Transverse colon (tissue), 4 donors: ENCODE data around the gene GCLC. TPM values are rescaled to one million over a fixed set of nuclear protein-coding genes. Genes with fewer than 3 reads are reported as not detected.

Experiments
- DNase-seq: peaks from one replicate; pipeline ENCODE4 v3.0.0-alpha.2; 2019
- H3K27ac ChIP-seq, 4 donors: fragments of 200-600 bp; sonication (generic); 2 replicates each; pipeline ENCODE4 v1.5.1; 2016 to 2018; ENCODE audit warnings: inconsistent platforms in 4 of 4
- H3K27me3 ChIP-seq: fragments of 200-600 bp; sonication (generic); 2 replicates; pipeline ENCODE4 v1.5.1; 2017; ENCODE audit warnings: inconsistent platforms
- H3K36me3 ChIP-seq, 4 donors: fragments of 200-600 bp; sonication (generic); 2 replicates each; pipeline ENCODE4 v1.5.1; 2017 to 2019; ENCODE audit warnings: inconsistent platforms in 4 of 4
- H3K4me1 ChIP-seq, 4 donors: fragments of 200-600 bp; sonication (generic); 2 replicates each; pipeline ENCODE4 v1.5.1; 2017 to 2020; ENCODE audit warnings: inconsistent platforms in 4 of 4
- H3K4me3 ChIP-seq, 4 donors: fragments of 200-600 bp; sonication (generic); 1 replicate in 1 of 4; 2 replicates in 3 of 4; pipeline versions ENCODE4 v1.5.1 to v1.6.1; 2017 to 2019; ENCODE audit warnings: inconsistent platforms in 4 of 4
- H3K9me3 ChIP-seq, 2 donors: fragments of 200-600 bp; sonication (generic); 2 replicates each; pipeline ENCODE4 v1.5.1; 2017 to 2019; ENCODE audit warnings: inconsistent platforms in 2 of 2
- CTCF ChIP-seq, 5 experiments: fragments of 200-600 bp in 3 of 5; fragments of 450-650 bp in 2 of 5; sonication (generic) in 3 of 5; IDR thresholded peaks; 1 replicate in 2 of 5; 2 replicates in 3 of 5; pipeline ENCODE4 v1.5.1; 2016 to 2017; ENCODE audit warnings: antibody characterized with exemption in 5 of 5, inconsistent platforms in 3 of 5, mild to moderate bottlenecking in 2 of 5, moderate library complexity in 1 of 5
- EP300 ChIP-seq: sonication (generic); formaldehyde crosslinking; IDR thresholded peaks from one replicate; pipeline ENCODE4 v1.6.1; 2017; ENCODE audit warnings: antibody characterized with exemption, low read depth
- POLR2A ChIP-seq: fragments of 450-650 bp; IDR thresholded peaks from one replicate; pipeline ENCODE4 v1.6.1; 2016; ENCODE audit warnings: antibody characterized with exemption, mild to moderate bottlenecking, moderate library complexity
- POLR2AphosphoS5 ChIP-seq, 3 donors: sonication (generic); formaldehyde crosslinking; IDR thresholded peaks; one replicate each; pipeline ENCODE4 v1.6.1; 2016; ENCODE audit warnings: antibody characterized with exemption in 3 of 3
- WGBS, 2 donors: methylation state at CpG; one replicate each; pipeline ENCODE4 v1.1.5; 2018; ENCODE audit warnings: low coverage in 1 of 2; 5-methylcytosine and 5-hydroxymethylcytosine counted together
- in situ Hi-C, 4 donors: fragments of 200-750 bp; cut with MboI; loops; one replicate each; pipeline versions ENCODE4 v1.15.0 to v1.15.1; 2017; ENCODE audit warnings: low sequenced_read_pairs in 3 of 4, low pct_ligation_motif_present in 1 of 4, low pct_unique_long_range_greater_than_20kb in 1 of 4
- intact Hi-C: fragments of 100-400 bp; cut with DNase I; formaldehyde crosslinking; loops from one replicate; pipeline ENCODE4 v1.15.1; 2023; ENCODE audit warnings: low total_unique reads
- total RNA-seq, 4 donors: library from RNA; depleted of rRNA; stranded (reverse); fragments of >200 nt; gene quantifications; one replicate each; pipeline ENCODE4 v1.1.0, GENCODE V29; 2016

Gene GCLC
- total RNA-seq, 4 donors from 2014 or later: 35.2 to 146 (median 64.1) TPM

GRCh38 chr6:53567701-53568100 lies 22.8 kb upstream of the GCLC start:
- Histone ChIP-seq H3K27me3 (no peaks in the 10 kb centered on the region), H3K4me3 (no peak overlapping the region), H3K9me3 (no peaks in the 10 kb centered on the region), H3K36me3 (no peaks in the 10 kb centered on the region), H3K27ac (peak overlapping the region in 2 of 4 donors; percentile 10 to 19), H3K4me1 (peaks cover 0 to 16% (median 7%) of the 10 kb centered on the region in 4 donors)
- in situ Hi-C loops: no loop called here
- TF ChIP-seq POLR2A (no peak), EP300 (no peak), POLR2AphosphoS5 (IDR thresholded peaks at IDR 0.05) (no peak), CTCF (IDR thresholded peaks at IDR 0.05) (no peak)
- DNase-seq: no peak
- intact Hi-C loops: no loop called here
- WGBS, 2 donors: 48 to 50% methylated on average over 2 of the region's 2 CpGs

DNA sequence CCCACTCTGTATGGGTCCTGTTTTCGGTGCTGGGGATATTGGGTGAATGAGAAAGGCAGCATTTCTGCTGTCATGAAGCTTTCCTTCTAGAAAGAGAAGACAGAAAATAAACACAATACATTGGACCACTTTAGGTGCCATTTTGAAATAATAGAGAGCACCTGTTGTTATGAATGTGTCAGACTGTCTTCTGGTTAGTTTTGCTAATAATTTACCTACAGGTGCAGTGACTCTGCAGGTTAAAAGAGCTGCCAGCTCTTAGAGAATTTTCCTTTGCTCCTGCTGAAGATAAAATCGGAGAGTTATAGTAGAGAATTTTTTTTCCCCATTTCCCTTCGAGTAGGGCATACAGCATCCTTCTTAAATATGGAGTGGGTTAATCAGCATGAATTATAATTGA lies 21.9 kb upstream of the GCLC start:
- in situ Hi-C loops: no loop called here
- intact Hi-C loops: no loop called here
- WGBS, 2 donors: 44 to 65% methylated on average over 3 of the region's 3 CpGs
- no peaks in the 10 kb centered on the region for H3K36me3 ChIP-seq
- no peaks in the 10 kb centered on the region for H3K9me3 ChIP-seq
- DNase-seq: no peak
- H3K4me3 ChIP-seq: no peak overlapping the region
- H3K27ac ChIP-seq: peak overlapping the region in 1 of 4 donors; percentile 10
- TF ChIP-seq EP300 (no peak), CTCF (IDR thresholded peaks at IDR 0.05) (no peak), POLR2AphosphoS5 (IDR thresholded peaks at IDR 0.05) (no peak), POLR2A (no peak)
- peaks cover 0 to 16% (median 7%) of the 10 kb centered on the region in 4 donors for H3K4me1 ChIP-seq
- H3K27me3 ChIP-seq: no peaks in the 10 kb centered on the region

DNA sequence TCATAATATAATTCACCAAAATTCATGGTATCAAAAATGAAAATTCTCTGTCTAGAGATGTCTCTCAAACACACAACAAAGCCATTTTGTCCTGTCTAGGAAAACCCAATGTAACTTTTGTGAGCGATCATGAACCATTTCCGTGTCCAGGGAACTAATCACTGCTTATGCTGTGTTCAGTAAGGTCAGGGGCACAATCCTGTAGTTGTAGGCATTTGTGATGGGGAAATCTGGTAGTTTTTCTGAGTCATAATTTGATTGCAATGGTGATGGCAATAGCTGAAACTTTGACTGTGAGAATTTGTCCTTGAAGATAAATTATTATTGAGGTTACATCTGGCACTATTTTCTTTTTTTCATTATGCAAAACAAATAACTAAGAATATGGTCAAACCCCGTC lies 21.0 kb upstream of the GCLC start:
- no peak overlapping the region for H3K27ac ChIP-seq
- intact Hi-C loops (no loop called here), in situ Hi-C loops (no loop called here)
- peaks cover 0 to 16% (median 7%) of the 10 kb centered on the region in 4 donors for H3K4me1 ChIP-seq
- no peak for DNase-seq
- no peaks in the 10 kb centered on the region for H3K9me3 ChIP-seq
- TF ChIP-seq POLR2AphosphoS5 (IDR thresholded peaks at IDR 0.05) (no peak), EP300 (no peak), CTCF (IDR thresholded peaks at IDR 0.05) (no peak), POLR2A (no peak)
- H3K4me3 ChIP-seq: no peak overlapping the region
- WGBS, 2 donors: 81 to 84% methylated on average over 3 of the region's 3 CpGs
- H3K36me3 ChIP-seq: no peaks in the 10 kb centered on the region
- H3K27me3 ChIP-seq: no peaks in the 10 kb centered on the region

GRCh38 chr6:53564401-53565065 lies 19.6 kb upstream of the GCLC start:
- intact Hi-C loops: no loop called here
- DNase-seq: no peak
- H3K4me1 ChIP-seq: peaks cover 0 to 16% (median 7%) of the 10 kb centered on the region in 4 donors
- no peaks in the 10 kb centered on the region for H3K27me3 ChIP-seq
- WGBS, 2 donors: 79 to 92% methylated on average over 2 of the region's 2 CpGs
- H3K36me3 ChIP-seq: no peaks in the 10 kb centered on the region
- no peak overlapping the region for H3K4me3 ChIP-seq
- TF ChIP-seq EP300 (no peak), POLR2A (no peak), POLR2AphosphoS5 (IDR thresholded peaks at IDR 0.05) (no peak), CTCF (IDR thresholded peaks at IDR 0.05) (no peak)
- H3K9me3 ChIP-seq: peaks cover under 1 to 2% of the 10 kb centered on the region in 2 donors
- in situ Hi-C loops: no loop called here
- no peak overlapping the region for H3K27ac ChIP-seq
